ENCODE measurements around the gene MRPL19.

MRPL19 gene

DNA sequence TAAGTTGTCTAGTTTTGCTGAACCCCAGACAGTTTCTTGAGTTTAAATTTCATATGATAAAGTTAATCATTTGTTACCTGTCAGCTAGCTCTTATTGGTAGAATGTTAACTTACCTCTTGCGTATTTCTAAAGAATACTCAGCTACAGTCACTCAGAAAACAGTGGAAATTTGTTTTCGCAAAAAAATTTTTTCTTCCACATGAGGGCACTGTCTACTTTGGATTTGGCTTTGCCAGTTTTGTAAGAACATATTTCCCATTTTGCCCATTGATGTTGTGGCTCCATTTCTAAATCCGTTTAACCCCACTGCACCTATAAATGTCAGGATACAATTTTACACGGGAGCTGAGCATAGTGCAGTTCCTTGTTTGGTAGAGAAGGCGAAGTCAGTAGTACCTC lies 83.3 kb downstream of the MRPL19 start:
- DNase-seq (ENCODE audit: extremely low read depth, low read depth) = no peak
- TF ChIP-seq, protein P1, sequence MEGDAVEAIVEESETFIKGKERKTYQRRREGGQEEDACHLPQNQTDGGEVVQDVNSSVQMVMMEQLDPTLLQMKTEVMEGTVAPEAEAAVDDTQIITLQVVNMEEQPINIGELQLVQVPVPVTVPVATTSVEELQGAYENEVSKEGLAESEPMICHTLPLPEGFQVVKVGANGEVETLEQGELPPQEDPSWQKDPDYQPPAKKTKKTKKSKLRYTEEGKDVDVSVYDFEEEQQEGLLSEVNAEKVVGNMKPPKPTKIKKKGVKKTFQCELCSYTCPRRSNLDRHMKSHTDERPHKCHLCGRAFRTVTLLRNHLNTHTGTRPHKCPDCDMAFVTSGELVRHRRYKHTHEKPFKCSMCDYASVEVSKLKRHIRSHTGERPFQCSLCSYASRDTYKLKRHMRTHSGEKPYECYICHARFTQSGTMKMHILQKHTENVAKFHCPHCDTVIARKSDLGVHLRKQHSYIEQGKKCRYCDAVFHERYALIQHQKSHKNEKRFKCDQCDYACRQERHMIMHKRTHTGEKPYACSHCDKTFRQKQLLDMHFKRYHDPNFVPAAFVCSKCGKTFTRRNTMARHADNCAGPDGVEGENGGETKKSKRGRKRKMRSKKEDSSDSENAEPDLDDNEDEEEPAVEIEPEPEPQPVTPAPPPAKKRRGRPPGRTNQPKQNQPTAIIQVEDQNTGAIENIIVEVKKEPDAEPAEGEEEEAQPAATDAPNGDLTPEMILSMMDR (IDR thresholded peaks at IDR 0.05; ENCODE audit: low read depth, low read length) = peak; percentile 14

DNA sequence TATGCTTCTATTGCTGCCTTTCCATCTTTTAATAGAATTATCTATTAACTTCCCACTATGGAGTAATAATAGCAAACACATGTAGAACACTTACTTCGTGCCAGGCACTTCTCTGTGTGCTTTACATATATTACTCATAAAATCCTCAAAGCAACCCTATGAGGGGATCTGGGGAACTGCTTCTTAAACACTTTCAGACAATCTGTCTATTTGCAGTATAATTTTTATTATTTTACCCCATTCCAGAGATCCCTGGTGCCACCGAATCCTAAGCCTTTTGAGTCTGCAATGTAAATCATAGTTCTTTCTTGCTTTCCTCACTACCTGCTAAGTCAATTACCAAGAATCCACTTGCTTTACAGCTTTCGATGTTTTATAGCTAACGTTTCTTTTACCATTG lies 89.7 kb downstream of the MRPL19 start:
- no peak for DNase-seq (ENCODE audit: extremely low read depth, low read depth)
- TF ChIP-seq, protein P1 (IDR thresholded peaks at IDR 0.05; ENCODE audit: low read depth, low read length) = no peak

DNA sequence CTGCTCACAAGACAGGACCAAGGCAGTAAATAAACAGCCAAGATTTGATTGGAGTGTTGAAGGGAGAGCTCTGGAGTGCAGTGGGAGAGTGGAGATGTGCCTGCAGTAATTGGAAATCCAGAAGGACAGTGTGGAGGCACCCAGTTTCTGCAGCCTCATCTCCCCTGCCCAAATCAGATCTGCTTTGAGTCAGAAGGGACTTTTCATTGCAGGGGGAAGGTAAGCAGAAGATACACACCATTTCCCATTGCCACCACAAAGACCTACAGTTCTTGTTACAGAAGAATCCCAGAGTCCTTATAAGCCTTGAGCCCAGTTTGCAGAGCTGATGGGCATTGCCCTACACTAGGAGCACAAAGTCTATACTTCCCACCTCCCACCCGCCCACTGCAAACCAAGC lies 91.4 kb downstream of the MRPL19 start:
- TF ChIP-seq, protein P1 (IDR thresholded peaks at IDR 0.05; ENCODE audit: low read depth, low read length) = no peak
- DNase-seq (ENCODE audit: extremely low read depth, low read depth) = no peak

Measured in AG09319 (cell line).